ENCODE data around the gene GSTM2. TPM values are rescaled to one million over a fixed set of nuclear protein-coding genes. Genes with fewer than 3 reads are reported as not detected.
"Not testable (repeated sequence)": the region's sequence is repeated elsewhere in the genome, so short reads cannot be mapped to it uniquely, and the experiment has no call there.

Gene GSTM2
- total and polyA plus RNA-seq, 2 of the 4 experiments (the other 2 are of a cell fraction), result 10.2 to 85.5 TPM

DNA sequence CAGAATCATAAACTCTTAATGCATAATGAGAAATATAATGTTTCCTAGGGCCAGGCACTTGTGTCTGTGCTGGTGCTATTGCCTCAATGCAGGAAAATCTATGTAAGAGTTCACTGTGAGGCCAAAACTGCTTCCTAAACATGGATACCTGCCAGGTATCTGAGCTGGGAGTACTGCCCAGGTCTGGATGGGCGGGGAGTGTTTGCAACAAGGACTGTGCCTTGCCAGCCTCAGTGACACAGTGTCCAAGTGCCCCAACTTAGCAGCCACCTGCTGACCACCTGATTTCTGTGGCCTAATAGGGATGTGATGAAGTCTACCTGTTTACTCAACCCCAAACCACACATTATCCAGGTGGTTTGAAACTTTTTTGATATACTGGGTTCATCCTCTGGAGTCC is 17.5 kb downstream of the GSTM2 start:
- H3K9me1 ChIP-seq (ENCODE audit: insufficient read depth, low read length); H2BK20ac ChIP-seq (ENCODE audit: low read depth, low read length); H2BK120ac ChIP-seq (ENCODE audit: low read depth, low read length); BruUV-seq (replicated peaks); H4K20me1 ChIP-seq (ENCODE audit: insufficient read depth, low read length); intact Hi-C loops (cut with micrococcal nuclease); H2BK5ac ChIP-seq (ENCODE audit: low read depth, low read length, poor library complexity, severe bottlenecking); H2AFZ ChIP-seq (replicated peaks; ENCODE audit: low read length, poor library complexity); H3K27ac ChIP-seq (ENCODE audit: insufficient read depth, low read length); H3K9me3 ChIP-seq (ENCODE audit: control insufficient read depth, insufficient read depth, low read length); H3K56ac ChIP-seq (ENCODE audit: extremely low read depth, insufficient read depth, low read length); H3K14ac ChIP-seq (replicated peaks; ENCODE audit: low read depth, low read length); H4K5ac ChIP-seq (ENCODE audit: low read depth, low read length); ATAC-seq (ENCODE audit: low read depth); CTCF ChIA-PET; H3K79me1 ChIP-seq (ENCODE audit: low read depth in 1 of 2, low read length in 2 of 2); H3K4me2 ChIP-seq (ENCODE audit: low read depth, low read length); H3K27me3 ChIP-seq (ENCODE audit: control insufficient read depth, insufficient read depth, low read length); H2AK5ac ChIP-seq (ENCODE audit: low read depth, low read length); H2BK15ac ChIP-seq (ENCODE audit: low read depth, low read length); POLR2A ChIA-PET (ENCODE audit: unreplicated experiment); H3K9ac ChIP-seq (ENCODE audit: low read depth, low read length); H4K8ac ChIP-seq (ENCODE audit: low read depth in 2 of 2, low read length in 2 of 2); H4K91ac ChIP-seq (ENCODE audit: insufficient read depth, low read depth, low read length); DNase-seq; H3K36me3 ChIP-seq (ENCODE audit: control insufficient read depth, insufficient read depth, low read length); H2AK9ac ChIP-seq (replicated peaks; ENCODE audit: low read depth, low read length, poor library complexity); H3K4me1 ChIP-seq (ENCODE audit: control insufficient read depth, insufficient read depth, low read length); dilution Hi-C loops (cut with HindIII; ENCODE audit: low sequenced_read_pairs, unreplicated experiment); H3K4ac ChIP-seq (ENCODE audit: low read depth, low read length); in situ Hi-C loops (cut with MboI; ENCODE audit: low sequenced_read_pairs); H3K23ac ChIP-seq (ENCODE audit: low read depth, low read length); H3K18ac ChIP-seq (ENCODE audit: low read depth, low read length); H3K4me3 ChIP-seq (ENCODE audit: insufficient read depth, low read depth, low read length): not testable (repeated sequence)
- no CpG with 5 or more reads among the region's 1 CpG for whole genome bisulfite sequencing, 2 experiments (ENCODE audit: extremely low coverage in 2 of 2, insufficient read length in 1 of 2)

DNA sequence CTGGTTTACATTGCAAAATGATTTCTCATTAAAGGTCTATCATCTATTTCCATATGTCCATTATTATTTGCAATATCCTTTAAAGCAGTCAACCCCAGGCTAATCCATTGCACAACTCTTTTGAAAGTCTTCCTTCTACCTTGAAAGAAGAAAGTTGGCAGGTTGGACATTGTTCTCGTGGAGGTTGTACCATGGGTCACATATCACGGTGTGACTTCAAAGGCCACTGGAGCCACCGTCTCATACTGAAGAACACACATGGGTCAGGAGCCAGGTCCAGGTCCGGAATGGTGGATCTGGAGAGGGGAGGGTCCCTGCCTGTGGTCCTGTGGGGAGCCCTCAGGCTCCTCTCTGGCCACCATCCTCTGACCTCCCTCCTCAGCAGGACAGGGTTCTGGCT is 18.0 kb downstream of the GSTM2 start:
- ATAC-seq (ENCODE audit: low read depth); in situ Hi-C loops (cut with MboI; ENCODE audit: low sequenced_read_pairs): not testable (repeated sequence)

More for the DNA sequence above, 18.0 kb downstream of the GSTM2 start:
- H3K4me2 ChIP-seq (ENCODE audit: low read depth, low read length); H3K27me3 ChIP-seq (ENCODE audit: control insufficient read depth, insufficient read depth, low read length); H3K56ac ChIP-seq (ENCODE audit: extremely low read depth, insufficient read depth, low read length); H3K9ac ChIP-seq (ENCODE audit: low read depth, low read length); H2BK15ac ChIP-seq (ENCODE audit: low read depth, low read length); intact Hi-C loops (cut with micrococcal nuclease); H3K14ac ChIP-seq (replicated peaks; ENCODE audit: low read depth, low read length); H2AK5ac ChIP-seq (ENCODE audit: low read depth, low read length); H4K91ac ChIP-seq (ENCODE audit: insufficient read depth, low read depth, low read length); H3K4ac ChIP-seq (ENCODE audit: low read depth, low read length); H3K4me1 ChIP-seq (ENCODE audit: control insufficient read depth, insufficient read depth, low read length); H2BK120ac ChIP-seq (ENCODE audit: low read depth, low read length); H2AK9ac ChIP-seq (replicated peaks; ENCODE audit: low read depth, low read length, poor library complexity); H3K36me3 ChIP-seq (ENCODE audit: control insufficient read depth, insufficient read depth, low read length); DNase-seq; H3K79me1 ChIP-seq (ENCODE audit: low read depth in 1 of 2, low read length in 2 of 2); H2AFZ ChIP-seq (replicated peaks; ENCODE audit: low read length, poor library complexity); H4K20me1 ChIP-seq (ENCODE audit: insufficient read depth, low read length); H3K9me3 ChIP-seq (ENCODE audit: control insufficient read depth, insufficient read depth, low read length); dilution Hi-C loops (cut with HindIII; ENCODE audit: low sequenced_read_pairs, unreplicated experiment); POLR2A ChIA-PET (ENCODE audit: unreplicated experiment); H3K4me3 ChIP-seq (ENCODE audit: insufficient read depth, low read depth, low read length); H3K18ac ChIP-seq (ENCODE audit: low read depth, low read length); H2BK5ac ChIP-seq (ENCODE audit: low read depth, low read length, poor library complexity, severe bottlenecking); CTCF ChIA-PET; H3K27ac ChIP-seq (ENCODE audit: insufficient read depth, low read length); BruUV-seq (replicated peaks); H4K8ac ChIP-seq (ENCODE audit: low read depth in 2 of 2, low read length in 2 of 2); H4K5ac ChIP-seq (ENCODE audit: low read depth, low read length); H3K9me1 ChIP-seq (ENCODE audit: insufficient read depth, low read length); H3K23ac ChIP-seq (ENCODE audit: low read depth, low read length); H2BK20ac ChIP-seq (ENCODE audit: low read depth, low read length): not testable (repeated sequence)
- no CpG with 5 or more reads among the region's 4 CpGs for WGBS, 2 experiments (ENCODE audit: extremely low coverage in 2 of 2, insufficient read length in 1 of 2)
